Stimulated activated CD8-positive, alpha-beta memory T cell treated with anti-CD3 and anti-CD28 coated beads, Interleukin-4, amount 100 ng/mL, for 48 hours (primary cell): ENCODE data around the gene STMND1.

ENCODE experiments used
- DNase-seq: peaks from one replicate; pipeline ENCODE4 v3.0.0-alpha.2; 2020

STMND1 gene

GRCh38 chr6:17167327-17167979, 65.6 kb downstream of the STMND1 start:
- no peak for DNase-seq

GRCh38 chr6:17169291-17169690, 67.4 kb downstream of the STMND1 start:
- no peak for DNase-seq

GRCh38 chr6:17169711-17170110, 67.9 kb downstream of the STMND1 start:
- no peak for DNase-seq

GRCh38 chr6:17172836-17173470, 71.1 kb downstream of the STMND1 start:
- DNase-seq, result no peak

GRCh38 chr6:17178326-17178725, 76.5 kb downstream of the STMND1 start:
- DNase-seq, result no peak

GRCh38 chr6:17178754-17179529, 77.1 kb downstream of the STMND1 start:
- no peak for DNase-seq

GRCh38 chr6:17179530-17180073, 77.8 kb downstream of the STMND1 start:
- DNase-seq, result no peak
